ENCODE results near the gene GLTPD2.

The GLTPD2 gene

DNA sequence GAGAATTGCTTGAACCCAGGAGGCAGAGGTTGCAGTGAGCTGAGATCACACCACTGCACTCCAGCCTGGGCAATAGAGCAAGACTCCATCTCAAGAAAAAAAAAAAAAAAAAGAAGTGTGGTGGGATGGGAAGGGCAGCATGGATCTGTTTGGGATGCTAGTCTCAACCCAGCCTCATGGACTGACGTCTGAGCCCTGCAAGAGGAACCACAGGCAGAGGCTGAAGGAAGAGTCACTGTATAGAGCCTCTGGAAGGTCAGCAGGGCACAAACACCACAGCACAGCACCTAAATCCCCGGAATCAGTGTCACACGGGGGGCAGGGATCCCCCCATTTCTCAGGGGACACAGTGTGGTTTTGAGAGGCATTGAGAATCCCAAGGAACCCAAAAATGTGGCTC lies 38.2 kb upstream of the GLTPD2 start:
- TF ChIP-seq, protein P1, sequence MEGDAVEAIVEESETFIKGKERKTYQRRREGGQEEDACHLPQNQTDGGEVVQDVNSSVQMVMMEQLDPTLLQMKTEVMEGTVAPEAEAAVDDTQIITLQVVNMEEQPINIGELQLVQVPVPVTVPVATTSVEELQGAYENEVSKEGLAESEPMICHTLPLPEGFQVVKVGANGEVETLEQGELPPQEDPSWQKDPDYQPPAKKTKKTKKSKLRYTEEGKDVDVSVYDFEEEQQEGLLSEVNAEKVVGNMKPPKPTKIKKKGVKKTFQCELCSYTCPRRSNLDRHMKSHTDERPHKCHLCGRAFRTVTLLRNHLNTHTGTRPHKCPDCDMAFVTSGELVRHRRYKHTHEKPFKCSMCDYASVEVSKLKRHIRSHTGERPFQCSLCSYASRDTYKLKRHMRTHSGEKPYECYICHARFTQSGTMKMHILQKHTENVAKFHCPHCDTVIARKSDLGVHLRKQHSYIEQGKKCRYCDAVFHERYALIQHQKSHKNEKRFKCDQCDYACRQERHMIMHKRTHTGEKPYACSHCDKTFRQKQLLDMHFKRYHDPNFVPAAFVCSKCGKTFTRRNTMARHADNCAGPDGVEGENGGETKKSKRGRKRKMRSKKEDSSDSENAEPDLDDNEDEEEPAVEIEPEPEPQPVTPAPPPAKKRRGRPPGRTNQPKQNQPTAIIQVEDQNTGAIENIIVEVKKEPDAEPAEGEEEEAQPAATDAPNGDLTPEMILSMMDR (IDR thresholded peaks at IDR 0.05; ENCODE audit: control insufficient read depth, extremely low read depth, insufficient read depth): no peak

DNA sequence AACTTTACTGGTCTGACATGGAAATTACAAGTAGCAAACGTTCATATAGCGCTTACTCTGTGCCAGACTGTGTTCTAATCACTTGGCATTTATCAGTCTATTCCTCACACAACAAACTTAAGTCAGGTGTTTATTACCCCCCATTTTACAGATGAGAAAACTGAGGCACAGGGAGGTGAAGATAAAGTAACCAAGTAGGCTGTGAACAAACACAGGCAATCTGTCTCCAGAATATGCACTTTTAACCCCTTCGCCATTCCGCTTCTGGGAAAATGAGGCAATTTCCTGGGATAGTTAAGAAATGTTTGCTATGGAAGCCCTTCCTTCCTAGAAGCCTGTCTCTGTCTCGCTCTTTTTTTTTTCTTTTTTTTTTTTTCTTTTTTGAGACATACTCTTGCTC lies 36.8 kb upstream of the GLTPD2 start:
- no peak for DNase-seq (ENCODE audit: low read depth)
- TF ChIP-seq, protein P1 (IDR thresholded peaks at IDR 0.05; ENCODE audit: control insufficient read depth, extremely low read depth, insufficient read depth): no peak
- no peak overlapping the region for H3K4me3 ChIP-seq (ENCODE audit: low read depth, low read length)

More for the DNA sequence above, 38.2 kb upstream of the GLTPD2 start:
- DNase-seq (ENCODE audit: low read depth): no peak
- no peak overlapping the region for H3K4me3 ChIP-seq (ENCODE audit: low read depth, low read length)

DNA sequence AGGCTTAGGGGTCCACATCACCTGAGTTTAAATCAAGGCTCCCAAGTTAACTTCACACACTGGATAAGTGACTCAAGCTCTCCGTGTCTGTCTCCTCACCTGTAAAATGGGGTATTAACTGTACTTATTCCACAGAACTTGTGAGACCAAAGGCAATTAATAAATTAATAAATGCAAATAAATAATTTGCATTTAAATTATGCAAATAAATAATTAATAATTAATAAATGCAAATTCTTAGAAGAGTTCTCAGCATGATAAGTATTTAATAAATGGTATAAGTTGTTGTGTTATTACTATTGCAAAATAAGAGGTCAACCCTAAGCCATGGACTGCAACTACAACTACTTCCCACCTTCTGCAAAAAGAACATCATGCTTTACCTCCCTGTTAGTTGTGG lies 35.4 kb upstream of the GLTPD2 start:
- no peak for DNase-seq (ENCODE audit: low read depth)
- H3K4me3 ChIP-seq (ENCODE audit: low read depth, low read length): no peak overlapping the region
- TF ChIP-seq, protein P1 (IDR thresholded peaks at IDR 0.05; ENCODE audit: control insufficient read depth, extremely low read depth, insufficient read depth): no peak

DNA sequence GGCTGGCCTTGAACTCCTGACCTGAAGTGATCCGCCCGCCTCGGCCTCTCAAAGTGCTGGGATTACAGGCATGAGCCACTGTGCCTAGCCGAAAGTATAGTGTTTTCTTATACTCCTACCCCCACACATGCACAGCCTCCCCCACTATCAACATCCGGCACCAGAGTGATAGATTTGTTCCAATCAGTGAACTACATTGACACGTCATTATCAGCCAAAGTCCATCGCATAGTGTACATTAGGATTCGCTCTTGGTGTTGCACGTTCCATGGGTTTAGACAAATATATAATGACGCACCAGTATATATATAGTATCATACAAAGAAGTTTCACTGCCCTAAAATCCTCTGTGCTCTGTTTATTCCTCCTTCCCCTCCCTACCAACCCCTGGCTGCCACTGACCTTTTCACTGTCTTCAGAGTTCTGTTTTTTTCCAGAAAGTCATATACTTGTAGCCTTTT lies 29.0 kb upstream of the GLTPD2 start:
- H3K4me3 ChIP-seq (ENCODE audit: low read depth, low read length): no peak overlapping the region
- TF ChIP-seq, protein P1 (IDR thresholded peaks at IDR 0.05; ENCODE audit: control insufficient read depth, extremely low read depth, insufficient read depth): no peak
- no peak for DNase-seq (ENCODE audit: low read depth)

DNA sequence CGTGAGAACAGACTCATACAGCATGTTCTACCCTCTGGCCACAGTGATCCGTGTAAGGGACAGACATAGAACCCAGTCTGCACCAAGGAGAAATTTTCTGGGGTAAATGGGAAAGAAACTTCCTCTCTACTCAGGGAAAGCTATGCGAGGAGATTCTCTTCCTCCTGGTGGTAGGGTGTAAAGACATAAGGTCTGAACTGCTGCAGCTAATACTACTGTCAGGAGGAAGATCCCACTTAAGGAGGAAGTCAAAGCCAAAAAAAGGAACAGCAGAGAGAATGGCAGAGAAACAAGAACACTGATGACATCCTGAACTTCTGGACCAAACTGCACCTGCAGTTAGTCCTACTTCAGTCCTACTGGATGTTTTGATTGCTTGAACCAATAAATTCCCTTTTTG lies 24.2 kb upstream of the GLTPD2 start:
- no peak for DNase-seq (ENCODE audit: low read depth)

DNA sequence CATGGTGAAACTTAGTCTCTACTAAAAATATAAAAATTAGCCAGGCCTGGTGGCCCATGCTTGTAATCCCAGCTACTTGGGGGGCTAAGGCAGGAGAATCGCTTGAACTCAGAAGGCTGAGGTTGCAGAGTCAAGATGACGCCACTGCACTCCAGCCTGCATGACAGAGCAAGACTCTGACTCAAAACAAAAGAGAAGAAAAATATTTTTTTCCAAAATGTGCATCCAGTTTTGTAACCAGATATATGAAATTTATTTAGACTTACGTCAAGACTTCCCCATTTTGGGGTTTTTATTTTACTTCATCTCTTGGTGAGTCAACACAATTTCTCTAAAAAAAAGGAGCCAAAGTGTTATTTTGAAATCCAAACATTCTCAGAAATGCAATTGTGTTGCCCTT lies 22.6 kb upstream of the GLTPD2 start:
- DNase-seq (ENCODE audit: low read depth): no peak
- no peak overlapping the region for H3K4me3 ChIP-seq (ENCODE audit: low read depth, low read length)

More for the DNA sequence above, 24.2 kb upstream of the GLTPD2 start:
- H3K4me3 ChIP-seq (ENCODE audit: low read depth, low read length): no peak overlapping the region
- TF ChIP-seq, protein P1 (IDR thresholded peaks at IDR 0.05; ENCODE audit: control insufficient read depth, extremely low read depth, insufficient read depth): no peak

DNA sequence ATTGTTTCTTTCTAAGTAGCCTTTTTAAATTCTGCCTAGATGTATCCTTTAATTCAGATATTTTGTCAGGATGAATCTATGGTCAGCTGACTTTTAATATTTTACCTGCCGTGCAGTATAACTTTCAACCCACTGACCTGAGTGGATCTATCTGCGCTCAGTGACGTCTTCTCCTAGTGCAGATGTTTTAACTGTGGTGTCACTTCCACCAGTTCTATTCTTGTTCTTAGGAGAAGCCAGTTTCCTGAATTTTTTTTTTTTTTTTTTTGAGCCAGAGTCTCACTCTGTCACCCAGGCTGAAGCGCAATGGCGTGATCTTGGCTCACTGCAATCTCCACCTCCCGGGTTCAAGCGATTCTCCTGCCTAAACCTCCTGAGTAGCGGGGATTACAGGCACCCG lies 22.0 kb upstream of the GLTPD2 start:
- TF ChIP-seq, protein P1 (IDR thresholded peaks at IDR 0.05; ENCODE audit: control insufficient read depth, extremely low read depth, insufficient read depth): no peak
- H3K4me3 ChIP-seq (ENCODE audit: low read depth, low read length): no peak overlapping the region
- DNase-seq (ENCODE audit: low read depth): no peak

More for the DNA sequence above, 22.6 kb upstream of the GLTPD2 start:
- TF ChIP-seq, protein P1 (IDR thresholded peaks at IDR 0.05; ENCODE audit: control insufficient read depth, extremely low read depth, insufficient read depth): no peak

Data from LNCaP clone FGC (cell line).